Stimulated activated CD4-positive, alpha-beta T cell treated with anti-CD3 and anti-CD28 coated beads, Interleukin-4, amount 100 ng/mL, for 48 hours (primary cell): ENCODE measurements around the gene ENOX1.
"Not testable (repeated sequence)": the region's sequence is repeated elsewhere in the genome, so short reads cannot be mapped to it uniquely, and the experiment has no call there.

ENCODE experiments used
- DNase-seq, 2 donors: peaks; one replicate each; pipeline ENCODE4 v3.0.0-alpha.2; 2020; ENCODE audit warnings: low read depth in 2 of 2

The ENOX1 gene

GRCh38 chr13:43786766-43787517 lies at the start of gene ENOX1:
TSS of gene ENOX1 (minus strand) at chr13:43786972.
- DNase-seq = peak in 1 of 2 donors; percentile 10

- no peak for DNase-seq
These were observed 48.9 kb upstream of the ENOX1 start for GRCh38 chr13:43835701-43836100.

GRCh38 chr13:43831088-43831487 lies 44.3 kb upstream of the ENOX1 start:
- no peak for DNase-seq

- no peak for DNase-seq
These were observed 43.7 kb upstream of the ENOX1 start for GRCh38 chr13:43830497-43830881.

- DNase-seq = not testable (repeated sequence)
These were observed 37.9 kb upstream of the ENOX1 start for GRCh38 chr13:43824656-43825055.

GRCh38 chr13:43822969-43823368 lies 36.2 kb upstream of the ENOX1 start:
- no peak for DNase-seq

GRCh38 chr13:43816401-43816889 lies 29.7 kb upstream of the ENOX1 start:
- DNase-seq = no peak

GRCh38 chr13:43815204-43815603 lies 28.4 kb upstream of the ENOX1 start:
- no peak for DNase-seq

- DNase-seq = no peak
These were observed 21.9 kb upstream of the ENOX1 start for GRCh38 chr13:43808676-43809075.

GRCh38 chr13:43805681-43806128 lies 18.9 kb upstream of the ENOX1 start:
- no peak for DNase-seq

- peak; percentile 5 to 27 for DNase-seq
These were observed 18.3 kb upstream of the ENOX1 start for GRCh38 chr13:43805071-43805468.

GRCh38 chr13:43804461-43805070 lies 17.8 kb upstream of the ENOX1 start:
- DNase-seq = no peak

GRCh38 chr13:43802511-43802910 lies 15.7 kb upstream of the ENOX1 start:
- DNase-seq = no peak

- no peak for DNase-seq
These were observed 14.1 kb upstream of the ENOX1 start for GRCh38 chr13:43800828-43801227.

GRCh38 chr13:43799191-43799590 lies 12.4 kb upstream of the ENOX1 start:
- no peak for DNase-seq

- no peak for DNase-seq
These were observed 11.1 kb upstream of the ENOX1 start for GRCh38 chr13:43797869-43798268.

GRCh38 chr13:43797159-43797558 lies 10.4 kb upstream of the ENOX1 start:
- DNase-seq = no peak

- DNase-seq = no peak
These were observed 7.6 kb upstream of the ENOX1 start for GRCh38 chr13:43794416-43794815.

GRCh38 chr13:43792076-43792881 lies 5.5 kb upstream of the ENOX1 start:
- no peak for DNase-seq

GRCh38 chr13:43787997-43788396 lies 1.2 kb upstream of the ENOX1 start:
- no peak for DNase-seq

- no peak for DNase-seq
These were observed 733 bp upstream of the ENOX1 start for GRCh38 chr13:43787518-43787891.

GRCh38 chr13:43786472-43786765 lies 353 bp downstream of the ENOX1 start:
- no peak for DNase-seq
